Activated CD8-positive, alpha-beta memory T cell treated with anti-CD3 and anti-CD28 coated beads for 48 hours (primary cell): ENCODE data around the gene TP53I3.
"Not testable (repeated sequence)": the region's sequence is repeated elsewhere in the genome, so short reads cannot be mapped to it uniquely, and the experiment has no call there.

Experiments used
- DNase-seq, 3 experiments: peaks; one replicate each; pipeline ENCODE4 v3.0.0-alpha.2; 2020; ENCODE audit warnings: low read depth in 2 of 3, low spot score in 2 of 3

TP53I3 gene

DNA sequence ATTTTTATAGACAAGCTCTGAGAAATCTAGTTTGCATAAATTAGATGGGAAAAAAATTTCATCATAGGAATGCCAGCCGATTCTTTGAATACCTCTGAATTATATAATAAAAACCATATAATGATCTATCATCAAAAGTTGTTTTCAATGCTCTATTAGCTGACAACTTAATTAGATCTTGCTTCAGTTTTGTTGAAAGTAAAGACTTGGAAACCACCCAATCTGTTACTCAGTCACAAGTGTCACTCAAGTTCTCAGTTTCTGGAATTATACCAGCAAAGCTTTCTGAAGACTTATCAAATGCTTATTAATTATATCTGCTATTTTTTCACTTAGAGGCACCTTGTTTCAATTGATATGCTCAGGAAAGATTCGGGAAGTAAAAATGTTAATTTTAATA lies 17.4 kb upstream of the TP53I3 start:
- no peak for DNase-seq

DNA sequence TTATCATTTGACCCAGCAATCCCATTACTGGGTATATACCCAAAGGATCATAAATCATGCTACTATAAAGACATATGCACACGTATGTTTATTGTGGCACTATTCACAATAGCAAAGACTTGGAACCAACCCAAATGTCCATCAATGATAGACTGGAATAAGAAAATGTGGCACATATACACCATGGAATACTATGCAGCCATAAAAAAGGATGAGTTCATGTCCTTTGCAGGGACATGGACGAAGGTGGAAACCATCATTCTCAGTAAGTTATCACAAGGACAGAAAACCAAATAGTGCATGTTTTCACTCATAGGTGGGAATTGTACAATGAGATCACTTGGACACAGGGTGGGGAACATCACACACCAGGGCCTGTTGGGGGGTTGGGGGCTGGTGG lies 16.1 kb upstream of the TP53I3 start:
- not testable (repeated sequence) for DNase-seq

DNA sequence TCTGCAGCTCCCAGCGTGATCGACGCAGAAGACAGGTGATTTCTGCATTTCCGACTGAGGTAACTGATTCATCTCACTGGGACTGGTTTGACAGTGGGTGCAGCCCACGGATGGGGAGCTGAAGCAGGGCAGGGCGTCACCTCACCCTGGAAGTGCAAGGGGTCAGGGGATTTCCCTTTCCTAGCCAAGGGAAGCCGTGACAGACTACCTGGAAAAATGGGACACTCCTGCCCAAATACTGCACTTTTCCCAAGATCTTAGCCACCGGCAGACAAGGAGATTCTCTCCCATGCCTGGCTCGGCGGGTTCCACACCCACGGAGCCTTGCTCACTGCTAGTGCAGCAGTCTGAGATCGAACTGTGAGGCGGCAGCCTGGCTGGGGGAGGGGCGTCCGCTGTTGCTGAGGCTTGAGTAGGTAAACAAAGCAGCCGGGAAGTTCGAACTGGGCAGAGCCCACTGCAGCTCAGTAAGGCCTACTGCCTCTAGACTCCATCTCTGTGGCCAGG lies 10.6 kb upstream of the TP53I3 start:
- not testable (repeated sequence) for DNase-seq

DNA sequence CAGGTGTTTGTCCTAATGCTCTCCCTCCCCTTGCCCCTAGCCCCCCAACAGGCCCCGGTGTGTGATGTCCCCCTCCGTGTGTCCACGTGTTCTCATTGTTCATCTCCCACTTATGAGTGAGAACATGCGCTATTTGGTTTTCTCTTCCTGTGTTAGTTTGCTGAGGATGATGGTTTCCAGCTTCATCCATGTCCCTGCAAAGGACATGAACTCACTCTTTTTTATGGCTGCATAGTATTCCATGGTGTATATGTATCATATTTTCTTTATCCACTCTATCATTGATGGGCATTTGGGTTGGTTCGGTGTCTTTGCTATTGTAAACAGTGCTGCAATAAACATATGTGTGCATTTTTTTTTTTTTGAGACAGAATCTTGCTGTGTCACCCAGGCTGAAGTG lies 8.6 kb upstream of the TP53I3 start:
- DNase-seq: not testable (repeated sequence)

DNA sequence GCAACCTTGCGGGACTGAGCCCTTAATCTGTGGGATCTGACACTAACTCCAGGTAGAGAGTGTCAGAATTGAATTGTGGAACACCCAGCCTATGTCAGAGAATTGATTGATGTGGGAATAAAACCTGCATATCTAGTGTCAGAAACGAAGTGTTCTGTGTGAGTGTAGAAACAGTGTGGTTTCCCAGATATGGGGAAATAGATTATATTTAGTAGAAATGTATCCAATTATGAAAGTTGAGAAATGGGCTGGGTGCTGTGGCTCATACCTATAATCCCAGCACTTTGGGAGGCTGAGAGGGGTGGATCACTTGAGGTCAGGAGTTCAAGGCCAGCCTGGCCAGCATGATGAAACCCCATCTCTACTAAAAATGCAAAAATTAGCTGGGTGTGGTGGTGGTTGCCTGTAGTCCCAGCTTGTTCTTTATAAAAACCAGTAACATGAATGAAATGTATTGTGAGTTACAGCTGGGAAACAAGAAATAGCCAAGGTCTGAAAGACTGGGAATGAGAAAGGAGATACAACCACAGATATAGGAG lies 4.3 kb upstream of the TP53I3 start:
- DNase-seq: no peak

DNA sequence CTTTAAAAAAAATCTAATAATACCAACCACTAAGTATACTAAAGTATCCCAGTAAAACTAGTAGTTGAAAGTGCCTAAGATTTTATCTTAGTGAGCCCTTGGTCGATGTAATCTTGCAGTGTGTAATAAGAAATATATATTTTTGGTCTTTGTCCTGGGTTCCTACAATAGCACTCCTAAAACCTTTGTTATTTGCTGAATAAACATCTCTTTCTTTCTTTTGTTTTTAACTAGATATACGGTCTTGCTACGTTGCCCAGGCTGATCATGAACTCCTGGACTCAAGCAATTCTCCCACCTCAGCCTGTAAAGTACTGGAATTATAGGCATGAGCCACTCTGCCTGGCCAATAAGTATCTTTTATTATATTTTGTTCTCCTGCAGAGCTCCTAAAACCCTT lies 2.4 kb upstream of the TP53I3 start:
- DNase-seq: no peak

DNA sequence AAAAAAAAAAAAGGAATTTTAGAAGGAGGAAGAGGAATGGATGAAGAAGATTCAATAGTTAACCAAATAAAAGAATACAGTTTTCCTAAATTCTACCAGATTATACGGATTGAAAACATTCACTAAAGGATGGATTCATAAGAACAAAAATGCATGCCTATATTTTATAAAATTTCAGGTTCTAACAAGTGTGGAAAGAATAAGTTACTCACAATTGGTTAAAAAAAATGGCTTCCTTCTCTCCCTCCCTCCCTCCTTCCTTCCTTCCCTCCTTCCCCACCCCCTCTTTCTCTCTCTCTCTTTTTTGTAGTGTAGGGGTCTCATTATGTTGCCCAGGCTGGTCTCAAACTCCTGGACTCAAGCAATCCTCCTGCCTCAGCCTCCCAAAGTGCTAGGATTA lies 1.6 kb upstream of the TP53I3 start:
- DNase-seq: no peak

DNA sequence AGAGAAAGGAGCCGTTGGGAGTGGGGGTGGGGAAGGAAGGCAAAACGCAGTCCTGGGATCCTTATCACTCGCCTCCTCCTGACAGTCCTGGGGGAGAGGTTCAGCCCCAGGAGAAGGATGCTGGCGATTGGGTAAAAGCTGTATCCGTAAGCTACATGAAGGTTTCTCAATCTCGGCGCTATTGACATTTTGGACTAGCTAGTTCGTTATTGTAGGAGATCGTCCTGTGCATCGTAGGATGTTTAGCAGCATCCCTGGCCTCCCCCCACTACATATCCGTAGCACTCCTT lies 511 bp upstream of the TP53I3 start:
- no peak for DNase-seq

DNA sequence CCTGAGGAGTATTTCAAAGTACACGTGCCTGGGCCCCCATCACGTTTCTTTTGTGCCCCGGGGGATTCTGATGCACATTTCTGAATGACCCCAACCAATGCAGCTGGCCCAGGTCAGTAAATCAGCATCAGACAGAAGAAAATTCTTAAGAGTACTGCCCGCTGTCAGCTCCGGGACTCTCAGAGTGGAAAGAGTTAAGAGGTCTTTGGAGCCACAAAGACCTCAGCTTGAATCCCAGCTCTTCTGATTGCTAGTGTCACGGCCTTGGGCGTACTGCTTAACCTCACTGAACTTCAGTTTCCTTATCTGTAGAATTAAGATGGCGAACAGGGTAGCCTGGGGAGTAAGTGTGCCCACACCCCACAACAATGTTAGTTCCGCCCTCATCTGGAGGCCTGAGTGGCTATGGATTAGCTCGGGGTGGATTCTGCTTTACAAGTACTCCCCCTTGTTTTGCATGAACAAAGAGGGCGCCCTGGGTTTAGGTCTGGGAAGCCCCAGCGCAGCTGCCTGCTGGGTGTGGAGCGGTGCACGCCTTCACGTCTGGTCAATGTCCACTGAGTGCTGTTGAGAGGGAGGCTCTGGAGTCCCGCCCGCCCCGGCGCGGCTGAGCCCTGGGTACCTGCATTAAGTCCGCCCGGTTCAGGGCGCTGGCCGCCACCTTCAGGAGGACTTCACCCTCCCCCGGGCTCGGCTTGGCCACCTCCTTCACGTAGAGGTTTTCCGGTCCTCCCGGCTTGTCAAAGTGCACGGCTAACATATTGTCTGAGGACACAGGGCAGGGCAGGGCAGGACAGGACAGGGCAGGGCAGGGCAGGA lies 858 bp downstream of the TP53I3 start:
- peak in 1 of 3 experiments; percentile 16 for DNase-seq

DNA sequence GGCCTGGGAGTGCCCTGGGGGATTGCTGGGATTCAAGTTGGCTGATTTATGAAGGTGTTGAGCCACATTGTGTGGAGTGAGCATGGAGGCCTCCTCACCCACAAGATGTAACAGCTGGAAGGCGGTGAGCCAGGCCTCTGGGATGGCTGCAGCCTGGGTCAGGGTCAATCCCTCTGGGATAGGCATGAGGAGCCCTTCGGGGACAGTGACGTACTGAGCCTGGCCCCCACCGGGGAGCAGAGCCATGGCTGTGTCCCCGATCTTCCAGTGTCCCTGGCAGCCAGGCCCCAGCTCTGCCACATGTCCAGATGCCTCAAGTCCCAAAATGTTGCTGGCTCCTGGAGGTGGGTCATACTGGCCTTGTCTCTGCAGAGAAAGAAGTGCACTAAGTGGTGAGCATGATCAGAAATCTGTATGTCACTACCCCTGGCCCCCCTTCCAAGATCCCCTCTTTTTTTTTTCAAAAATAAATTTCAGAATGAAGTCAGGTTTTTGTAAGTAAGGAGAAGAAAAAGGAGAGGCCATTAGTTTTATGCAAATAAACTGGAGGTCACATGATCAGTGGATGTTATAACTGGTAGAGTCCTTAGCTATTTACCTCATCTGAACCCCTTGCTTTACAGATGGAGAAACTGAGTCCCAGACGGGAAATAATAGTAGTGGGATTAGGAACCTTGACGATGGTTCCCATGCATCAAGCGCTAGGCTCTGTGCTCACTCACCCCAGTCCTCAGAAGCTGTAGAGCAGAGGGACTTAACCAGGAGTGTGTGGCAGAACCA lies 1.7 kb downstream of the TP53I3 start:
- no peak for DNase-seq

DNA sequence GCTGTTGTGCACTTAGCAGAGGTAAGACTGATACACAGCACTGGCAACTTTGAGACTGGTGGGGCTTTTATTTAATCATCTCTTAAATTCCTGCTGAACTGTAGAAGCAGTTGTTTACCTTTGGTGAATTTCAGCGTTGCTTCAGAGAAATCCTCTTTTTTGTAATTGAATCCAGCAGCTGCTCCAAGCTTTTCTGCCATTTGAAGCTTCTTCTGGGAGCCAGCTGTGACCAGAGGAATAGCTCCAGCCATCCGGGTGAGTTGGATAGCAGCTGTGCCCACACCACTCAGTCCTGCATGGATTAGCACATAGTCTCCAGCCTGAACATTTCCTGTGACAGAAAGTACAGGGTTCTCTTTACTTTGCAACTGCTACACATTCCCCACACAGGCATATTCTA lies 3.9 kb downstream of the TP53I3 start:
- DNase-seq: no peak

DNA sequence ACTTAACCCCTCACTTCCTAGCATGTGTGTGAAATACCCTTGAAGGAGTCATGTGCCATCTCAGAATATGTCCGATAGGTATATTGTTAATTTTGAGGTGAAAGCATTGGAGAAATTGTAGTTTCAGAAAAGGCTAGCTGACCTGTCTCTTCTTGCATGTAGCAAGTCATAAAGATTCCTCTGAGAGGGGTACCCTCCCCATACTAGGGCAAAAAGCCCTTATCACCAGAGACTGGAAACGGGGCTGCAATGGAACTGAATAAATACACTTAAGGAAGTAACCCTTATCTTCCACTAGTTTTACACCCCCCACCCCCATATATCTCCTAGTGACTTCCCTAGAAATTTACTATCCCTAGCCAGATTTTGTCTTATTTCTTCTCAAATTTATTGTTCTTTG lies 6.8 kb downstream of the TP53I3 start:
- no peak for DNase-seq

DNA sequence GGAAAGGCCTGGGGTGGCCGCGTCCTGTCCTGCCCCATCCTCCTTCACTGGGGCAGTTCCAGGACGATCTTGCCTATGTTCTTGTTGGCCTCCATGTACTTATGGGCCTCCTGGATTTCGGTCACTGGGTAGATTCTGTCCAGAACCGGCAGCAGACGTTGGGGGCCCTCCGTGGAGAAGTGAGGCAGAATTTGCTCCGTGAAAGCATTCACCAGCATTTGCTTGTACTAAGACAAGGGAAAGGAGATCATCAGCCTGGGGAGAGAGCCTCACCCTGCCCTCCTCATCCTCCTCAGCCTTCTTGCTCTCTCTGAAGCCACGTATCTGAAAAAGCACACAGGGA lies 7.1 kb downstream of the TP53I3 start:
- no peak for DNase-seq

DNA sequence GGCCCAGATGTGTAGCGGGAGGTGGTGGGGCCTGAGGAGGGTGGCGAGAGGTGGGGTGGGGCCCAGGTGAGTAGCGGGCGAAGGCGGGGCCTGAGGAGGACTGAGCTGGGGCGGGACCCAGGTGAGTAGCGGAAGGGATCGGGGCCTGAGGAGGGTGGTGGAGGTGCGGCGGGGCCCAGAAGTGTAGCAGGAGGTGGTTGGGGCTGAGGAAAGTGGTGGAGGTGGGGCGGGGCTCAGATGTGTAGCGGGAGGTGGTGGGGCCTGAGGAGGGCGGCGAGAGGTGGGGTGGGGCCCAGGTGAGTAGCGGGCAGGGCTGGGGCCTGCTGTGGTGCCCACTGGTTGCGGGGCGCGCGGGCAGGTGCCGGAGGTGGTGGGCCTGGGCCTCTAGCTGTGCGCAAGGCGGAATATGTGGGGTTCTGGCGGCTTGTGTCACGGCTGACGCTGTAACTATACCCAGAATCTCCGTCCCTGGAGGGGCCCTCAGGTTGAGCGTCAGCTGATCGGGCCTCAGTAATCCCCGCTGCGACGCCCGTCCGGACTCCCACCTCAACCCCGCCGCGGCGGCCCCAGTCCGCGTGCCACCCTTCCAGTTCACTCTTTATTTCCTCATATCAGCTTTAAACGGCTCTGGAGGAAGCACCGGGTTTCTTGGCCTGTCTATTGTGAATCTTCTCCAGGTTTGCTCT lies 7.6 kb downstream of the TP53I3 start:
- DNase-seq: peak in 1 of 3 experiments; percentile 21

DNA sequence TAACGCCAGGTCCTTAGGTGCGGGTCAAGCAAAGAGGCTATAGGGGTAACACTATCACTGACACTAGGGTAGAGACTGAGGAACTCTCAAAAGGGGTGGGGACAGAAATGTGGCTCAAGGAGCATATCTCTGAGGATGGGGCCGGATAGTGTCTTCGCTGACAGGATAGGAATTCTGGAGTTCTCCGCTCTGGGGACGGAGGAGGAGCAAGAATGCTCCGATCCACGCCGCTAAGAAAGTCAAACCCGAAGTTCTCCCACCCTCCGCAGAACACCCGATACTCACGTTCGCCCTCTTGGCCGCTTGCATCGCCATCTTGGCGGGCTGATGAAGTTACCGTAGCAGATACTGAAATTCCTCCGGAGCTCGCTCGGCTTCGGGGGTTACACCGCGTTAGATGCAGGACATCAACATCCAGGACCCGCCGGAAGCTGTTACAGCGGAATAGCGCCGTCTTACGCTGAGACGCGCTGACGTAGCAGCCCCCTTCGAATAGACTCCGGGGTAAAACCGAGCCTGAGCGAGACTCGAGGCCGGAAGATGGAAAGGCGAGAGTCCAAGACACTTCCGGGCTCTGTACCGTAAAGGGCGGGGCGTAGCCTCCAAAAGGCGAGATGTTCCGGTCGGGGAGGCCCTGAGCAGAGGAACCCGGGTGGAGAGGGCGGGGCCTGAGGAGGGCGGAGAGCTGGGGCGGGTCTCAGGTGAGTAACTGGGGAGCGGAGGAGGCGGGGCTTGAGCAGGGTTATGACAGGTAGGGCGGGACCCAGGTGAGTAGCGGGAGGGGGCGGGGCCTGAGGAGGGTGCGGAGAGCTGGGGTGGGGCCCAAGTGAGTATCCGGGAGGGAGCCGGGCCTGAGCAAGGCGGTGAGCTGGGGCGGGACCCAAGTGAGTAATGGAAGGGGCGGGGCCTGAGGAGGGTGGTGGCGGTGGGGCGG lies 8.5 kb downstream of the TP53I3 start, which contains the start of gene SF3B6:
TSS of gene SF3B6 (minus strand) at position 412 of the 934 bp plus-strand sequence. CDS start at position 315, 97 bp downstream.
- peak; percentile 95 to 98 (median 96) for DNase-seq

DNA sequence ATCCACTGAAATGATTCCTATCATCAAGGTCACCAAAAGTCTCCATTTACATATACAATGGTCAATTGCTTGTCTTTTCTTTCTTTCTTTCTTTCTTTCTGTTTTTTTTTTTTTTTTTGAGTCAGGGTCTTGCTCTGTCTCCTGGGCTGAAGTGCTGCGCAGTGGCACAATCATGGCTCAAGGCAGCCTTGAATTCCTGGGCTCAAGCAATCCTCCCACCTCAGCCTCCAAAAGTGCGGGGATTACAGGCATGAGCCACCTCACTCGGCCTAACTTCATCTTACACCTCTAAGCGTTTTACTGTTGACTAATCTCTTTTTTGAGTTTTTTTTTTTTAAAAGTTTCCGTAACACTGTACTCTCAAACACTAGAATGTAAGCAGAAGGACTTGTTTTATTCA lies 9.4 kb downstream of the TP53I3 start:
- no peak for DNase-seq

DNA sequence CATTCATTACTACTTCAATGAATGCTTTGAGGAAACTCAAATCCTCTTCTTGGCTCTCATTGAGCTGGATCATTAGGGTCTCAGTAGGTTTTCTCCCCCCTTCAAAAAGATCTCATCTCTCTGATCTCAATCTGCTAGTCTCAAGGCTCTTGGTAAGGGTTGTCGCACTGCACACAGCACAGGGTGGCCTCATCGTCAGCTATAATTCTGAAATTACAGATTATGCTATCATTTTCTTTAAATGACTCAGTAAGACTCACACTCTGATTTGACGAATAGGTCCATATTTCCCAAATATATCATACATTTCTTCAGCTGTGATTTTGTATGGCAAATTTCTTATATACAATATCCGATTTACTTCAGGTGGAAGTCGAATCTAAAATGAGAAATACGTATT lies 10.8 kb downstream of the TP53I3 start:
- DNase-seq: no peak

DNA sequence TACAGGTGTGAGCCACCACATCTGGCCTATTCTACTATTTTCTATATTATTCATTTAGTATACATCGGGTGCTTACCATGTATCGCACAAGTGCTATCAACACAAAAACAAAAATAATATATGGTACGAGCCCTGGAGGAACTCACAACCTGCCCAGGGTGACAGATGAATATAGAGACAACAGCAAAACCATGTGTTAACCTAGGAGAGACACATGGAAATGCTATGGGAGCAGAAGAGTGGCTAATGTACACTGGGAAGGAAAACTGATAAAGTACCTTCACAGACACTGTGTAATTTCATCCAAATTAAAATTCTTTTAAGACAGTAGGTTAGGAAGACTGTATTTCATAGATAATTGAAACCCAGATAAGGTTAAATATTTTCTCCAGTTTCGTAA lies 12.4 kb downstream of the TP53I3 start:
- DNase-seq: no peak

DNA sequence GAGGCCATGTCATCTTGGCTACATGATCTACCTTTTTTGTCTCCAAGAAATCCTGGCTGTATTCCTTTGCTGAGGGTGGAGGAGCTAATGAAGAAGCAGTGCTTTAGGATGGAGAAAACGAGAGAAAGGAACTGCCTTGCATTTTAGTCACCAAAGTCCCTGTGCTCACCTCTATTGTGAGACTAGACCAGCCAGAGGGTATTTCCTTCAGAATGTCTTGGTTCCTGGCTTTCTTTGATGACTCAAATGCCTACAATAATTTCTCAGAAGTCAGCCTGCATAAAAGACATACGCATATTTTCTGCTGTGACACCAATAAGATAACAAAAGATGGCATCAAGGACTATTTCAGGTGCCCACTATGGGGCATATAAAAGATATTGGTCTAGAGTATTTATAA lies 19.3 kb downstream of the TP53I3 start:
- no peak for DNase-seq

DNA sequence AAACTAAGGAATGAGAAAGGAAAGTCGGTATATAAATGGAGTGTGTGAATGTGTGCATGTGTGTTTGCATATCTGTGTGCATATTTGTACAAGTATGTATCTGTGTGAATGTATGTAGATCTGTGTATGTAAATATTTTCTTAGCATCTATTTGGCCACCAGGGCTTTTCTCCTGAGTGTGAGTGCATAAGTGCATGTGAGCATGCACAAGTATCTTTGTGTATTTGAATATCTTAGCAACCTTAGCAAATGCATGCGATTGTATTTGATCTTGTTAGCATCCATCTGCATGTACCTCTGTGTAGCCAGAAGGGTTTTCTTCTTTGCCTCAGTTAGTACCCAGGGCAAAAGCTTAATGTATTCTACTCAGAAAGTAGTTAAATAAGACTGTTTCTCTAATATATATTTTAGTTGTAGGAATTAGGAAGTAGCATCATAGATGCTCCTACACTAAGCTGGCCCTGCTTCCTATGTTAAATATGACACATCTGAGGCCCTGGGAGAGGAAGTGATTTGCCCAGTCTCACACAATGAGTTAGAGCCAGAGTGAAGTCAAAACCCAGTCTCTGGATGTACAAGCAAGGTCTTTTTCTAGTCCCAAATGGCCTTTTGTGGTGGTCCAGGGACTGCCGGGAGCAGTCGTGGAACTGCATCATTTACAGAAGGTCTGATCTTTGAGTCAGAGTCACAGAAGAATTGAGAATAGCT lies 25.9 kb downstream of the TP53I3 start:
- DNase-seq: no peak
